ENCODE data around the gene WDR48.

The WDR48 gene

DNA sequence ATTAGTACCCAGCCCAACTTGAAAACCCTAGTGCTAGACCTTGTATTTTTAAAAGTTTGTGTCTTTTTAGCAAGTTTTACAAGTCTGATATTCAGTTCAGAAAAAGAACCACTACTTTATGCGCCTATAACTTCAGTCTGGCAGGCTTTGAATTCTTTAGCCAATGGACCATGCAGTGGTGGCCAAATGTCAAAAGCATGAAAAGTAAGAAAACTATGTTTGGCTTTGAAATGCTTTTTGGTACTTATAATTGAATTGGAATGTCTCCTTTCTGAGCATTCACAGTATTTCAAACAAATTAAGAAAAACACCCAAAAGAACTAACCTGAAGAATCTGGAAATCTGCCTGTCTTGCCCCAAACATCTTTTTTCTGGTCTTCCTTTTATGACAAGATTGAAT is 12.8 kb downstream of the WDR48 start:
- DNase-seq (ENCODE audit: low spot score) = no peak

DNA sequence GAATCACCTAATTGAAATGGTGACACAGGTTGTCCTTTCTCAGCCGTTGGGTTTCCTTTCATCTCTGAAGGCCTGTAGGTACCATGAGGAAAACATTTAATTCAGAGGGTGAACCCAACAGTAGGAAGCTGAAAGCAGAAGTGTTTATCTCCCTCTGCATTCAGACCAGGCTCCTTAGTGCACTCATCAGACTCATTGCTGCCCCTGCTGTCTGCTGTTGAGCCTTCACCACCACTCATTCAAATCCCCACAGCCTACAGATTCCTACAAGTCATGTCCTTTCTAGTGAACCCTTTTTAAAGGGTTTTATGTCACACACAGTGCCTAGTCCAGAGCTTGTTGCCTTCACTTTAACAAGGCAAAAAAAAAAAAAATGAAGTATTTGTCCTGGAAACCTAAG is 13.4 kb downstream of the WDR48 start:
- peak; percentile 56 for DNase-seq (ENCODE audit: low spot score)

DNA sequence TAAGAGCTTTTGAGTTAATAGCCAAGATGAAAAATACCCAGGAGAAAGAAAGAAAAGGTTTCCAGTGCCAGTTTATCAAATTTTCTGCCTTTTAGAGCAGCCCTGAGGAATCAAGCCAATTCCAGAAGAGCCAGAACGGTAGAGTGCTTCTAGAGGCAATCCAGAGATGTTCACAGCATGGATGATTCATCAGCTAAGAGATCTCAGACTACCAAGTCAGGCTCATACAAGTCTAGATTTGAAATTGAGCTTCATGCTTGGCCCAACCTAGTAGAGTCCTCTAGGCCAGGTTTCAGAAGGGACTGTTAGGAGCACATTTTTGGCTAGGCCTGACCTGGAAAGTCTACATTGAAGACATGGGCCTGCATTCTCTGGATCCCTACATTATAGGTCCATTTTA is 15.5 kb downstream of the WDR48 start:
- DNase-seq (ENCODE audit: low spot score) = no peak

DNA sequence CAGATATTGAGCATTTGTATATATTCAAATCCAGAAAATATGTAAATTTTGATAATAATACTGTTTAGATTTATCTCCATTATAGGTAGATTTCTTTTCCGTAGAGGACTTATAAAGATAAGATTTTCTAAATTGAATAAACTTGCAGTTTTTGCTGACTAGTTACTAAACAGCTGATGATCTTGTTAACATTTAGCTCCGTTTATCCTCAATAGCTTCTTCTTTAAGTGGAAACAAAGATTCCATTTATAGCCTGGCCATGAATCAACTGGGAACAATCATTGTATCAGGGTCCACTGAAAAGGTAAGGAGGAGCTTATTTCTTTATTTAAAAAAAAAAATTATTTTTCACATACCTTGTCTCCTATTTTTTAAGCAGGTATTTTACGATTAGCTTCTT is 16.7 kb downstream of the WDR48 start:
- DNase-seq (ENCODE audit: low spot score) = no peak

DNA sequence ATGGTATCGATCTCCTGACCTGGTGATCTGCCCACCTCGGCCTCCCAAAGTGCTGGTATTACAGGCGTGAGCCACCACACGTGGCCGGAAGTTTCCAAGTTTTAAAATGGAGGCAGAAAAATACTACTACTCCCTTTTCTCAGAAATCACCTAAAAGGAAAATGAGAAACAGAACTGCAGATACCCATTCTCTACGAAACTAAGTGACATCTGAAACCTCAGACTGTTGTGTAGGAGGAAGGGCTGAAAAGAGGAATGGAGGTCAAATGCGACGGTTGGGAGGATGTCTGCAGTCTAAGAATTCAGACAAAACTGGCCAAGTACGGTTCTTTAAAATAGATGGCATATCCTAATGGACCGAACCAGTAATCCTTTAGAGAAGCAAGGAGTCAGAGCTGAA is 24.1 kb downstream of the WDR48 start:
- DNase-seq (ENCODE audit: low spot score) = no peak

DNA sequence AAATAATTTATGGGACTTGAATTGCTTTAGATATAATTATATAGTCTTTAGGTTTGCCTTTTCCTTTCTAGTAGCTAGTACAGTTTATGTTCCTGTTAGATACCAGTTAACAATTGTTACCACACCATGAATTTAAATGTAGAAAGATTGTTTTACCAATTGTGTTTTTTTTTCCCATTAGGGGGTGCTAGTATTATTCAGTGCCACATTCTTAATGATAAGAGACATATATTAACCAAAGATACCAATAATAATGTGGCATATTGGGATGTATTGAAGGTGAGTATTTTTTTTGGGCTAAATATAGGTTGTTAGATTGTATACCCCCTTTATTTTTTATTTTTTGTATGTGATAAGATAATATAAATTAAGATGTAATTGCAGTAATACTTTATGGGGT is 27.7 kb downstream of the WDR48 start:
- no peak for DNase-seq (ENCODE audit: low spot score)

DNA sequence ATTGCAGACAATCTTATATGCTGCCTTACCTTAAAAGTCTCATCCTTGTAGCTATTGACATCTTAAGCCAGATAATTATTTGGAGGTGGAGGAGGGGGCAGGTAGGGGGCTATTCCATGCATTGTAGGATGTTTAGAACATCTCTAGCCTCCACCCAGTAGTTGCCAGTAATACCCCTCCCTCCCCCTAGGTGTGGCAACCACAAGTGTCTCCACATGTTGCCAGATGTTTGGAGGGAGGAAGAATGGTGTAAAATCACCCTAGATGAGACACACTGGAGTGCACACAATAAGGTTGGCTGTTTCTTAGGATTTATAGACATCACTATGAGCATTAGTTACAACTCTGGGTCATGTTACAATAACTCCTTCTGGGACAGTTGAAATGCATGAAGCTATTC is 28.2 kb downstream of the WDR48 start:
- DNase-seq (ENCODE audit: low spot score) = no peak

DNA sequence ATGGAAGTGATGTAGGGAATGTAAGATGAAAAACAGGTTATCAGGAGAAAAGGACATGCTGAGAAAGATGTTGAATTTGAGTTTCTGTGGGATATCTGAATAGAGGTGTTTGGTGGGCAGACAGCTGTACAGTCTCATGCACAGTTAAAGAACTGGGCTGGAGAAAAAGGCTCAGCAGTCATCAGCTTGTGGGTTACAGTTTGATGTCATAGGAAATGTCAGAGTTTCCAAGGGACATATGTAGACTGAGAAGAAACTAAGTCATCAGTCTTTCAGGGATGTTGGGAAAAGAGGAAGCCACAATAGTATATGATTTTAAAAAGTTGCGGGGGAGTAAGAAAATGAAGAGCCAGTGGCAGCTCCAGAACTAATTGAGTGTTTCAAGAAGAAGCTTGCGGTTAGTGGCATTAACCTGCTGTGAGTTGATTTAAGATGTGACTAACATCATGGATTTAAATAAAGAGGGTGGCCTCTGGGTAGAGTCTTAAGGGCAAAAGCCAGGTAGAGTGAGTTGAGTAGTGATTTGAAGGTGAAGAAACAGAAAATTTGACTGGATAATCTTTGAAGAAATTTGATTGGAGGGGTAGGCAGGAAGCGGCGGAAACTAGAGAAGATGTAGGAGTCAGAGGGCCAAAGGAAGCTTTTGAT is 31.0 kb downstream of the WDR48 start:
- no peak for DNase-seq (ENCODE audit: low spot score)

DNA sequence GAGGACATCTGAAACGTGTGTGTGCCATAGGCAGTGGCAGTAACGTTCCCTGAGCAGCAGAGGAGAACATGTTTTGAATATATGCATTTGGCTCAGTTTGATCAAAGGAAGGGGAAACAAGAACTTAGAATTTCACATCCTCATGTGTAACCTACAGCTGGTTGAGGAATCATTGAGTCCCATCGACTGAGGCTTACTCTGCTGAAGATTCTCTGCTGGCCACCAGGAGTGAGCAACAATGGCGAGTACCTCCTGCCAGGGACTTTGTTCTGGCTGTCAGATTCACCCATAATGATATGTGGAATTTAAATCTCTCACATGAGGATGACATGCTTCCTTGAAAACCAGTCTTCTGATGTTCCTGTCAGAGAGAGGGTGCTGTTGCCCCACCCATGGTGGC is 34.3 kb downstream of the WDR48 start:
- DNase-seq (ENCODE audit: low spot score) = no peak

DNA sequence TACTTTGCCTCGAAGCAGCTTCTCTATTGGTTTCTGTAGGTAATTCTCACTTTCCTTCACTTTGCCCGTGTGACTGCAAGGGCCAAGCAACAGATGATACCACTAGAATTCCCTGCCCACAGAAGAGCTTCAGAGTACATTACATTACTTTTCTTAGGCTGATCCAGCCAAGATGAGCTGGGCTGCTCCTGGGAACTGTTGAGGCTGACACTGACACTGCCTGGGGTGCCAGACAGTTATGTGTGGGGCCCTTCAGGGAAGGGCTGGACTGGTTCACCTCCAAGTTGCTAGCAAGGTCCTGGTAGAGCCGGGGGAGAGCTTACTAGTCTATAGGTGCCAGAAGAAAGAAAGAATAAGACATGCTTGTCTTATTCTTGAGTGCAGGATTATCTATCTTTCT is 36.6 kb downstream of the WDR48 start:
- DNase-seq (ENCODE audit: low spot score) = no peak

DNA sequence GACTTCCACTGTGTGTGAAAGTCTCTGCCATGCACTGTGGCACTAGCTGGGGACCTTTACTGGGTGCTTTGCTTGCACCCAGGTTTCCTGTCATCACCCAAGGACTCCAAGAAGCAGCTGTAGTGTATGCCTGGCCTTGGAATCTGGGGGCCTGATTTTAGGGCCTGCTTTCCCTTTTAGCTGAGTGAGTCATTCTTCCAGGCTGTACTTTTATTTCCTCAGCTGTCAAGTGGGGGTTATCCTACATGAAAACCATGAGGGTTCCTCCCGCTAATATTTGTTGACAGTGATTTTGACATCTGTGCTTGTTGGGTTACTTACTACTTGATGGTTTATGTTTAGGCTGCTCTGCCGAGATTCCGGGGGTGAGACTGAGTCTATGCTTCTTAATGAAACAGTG is 37.1 kb downstream of the WDR48 start:
- DNase-seq (ENCODE audit: low spot score) = no peak

DNA sequence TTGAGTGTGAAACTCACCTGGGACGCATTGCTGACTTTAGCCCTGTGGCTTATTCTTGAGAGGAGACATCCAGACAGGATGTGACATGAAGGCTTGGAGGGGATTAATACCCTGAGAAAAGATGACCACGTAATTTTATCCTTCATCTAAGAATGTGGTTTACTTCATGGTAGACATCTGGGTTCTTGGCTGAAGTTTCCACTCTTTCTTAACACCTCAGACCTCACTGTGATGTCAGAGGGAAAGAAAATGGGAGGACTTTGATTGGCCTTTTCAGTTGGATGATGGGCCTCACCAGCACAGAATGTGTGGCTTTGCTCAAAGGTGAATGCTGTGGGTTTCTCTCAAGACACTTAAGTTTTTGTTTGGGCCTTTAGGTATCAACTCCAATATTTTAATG is 39.1 kb downstream of the WDR48 start:
- DNase-seq (ENCODE audit: low spot score) = no peak

DNA sequence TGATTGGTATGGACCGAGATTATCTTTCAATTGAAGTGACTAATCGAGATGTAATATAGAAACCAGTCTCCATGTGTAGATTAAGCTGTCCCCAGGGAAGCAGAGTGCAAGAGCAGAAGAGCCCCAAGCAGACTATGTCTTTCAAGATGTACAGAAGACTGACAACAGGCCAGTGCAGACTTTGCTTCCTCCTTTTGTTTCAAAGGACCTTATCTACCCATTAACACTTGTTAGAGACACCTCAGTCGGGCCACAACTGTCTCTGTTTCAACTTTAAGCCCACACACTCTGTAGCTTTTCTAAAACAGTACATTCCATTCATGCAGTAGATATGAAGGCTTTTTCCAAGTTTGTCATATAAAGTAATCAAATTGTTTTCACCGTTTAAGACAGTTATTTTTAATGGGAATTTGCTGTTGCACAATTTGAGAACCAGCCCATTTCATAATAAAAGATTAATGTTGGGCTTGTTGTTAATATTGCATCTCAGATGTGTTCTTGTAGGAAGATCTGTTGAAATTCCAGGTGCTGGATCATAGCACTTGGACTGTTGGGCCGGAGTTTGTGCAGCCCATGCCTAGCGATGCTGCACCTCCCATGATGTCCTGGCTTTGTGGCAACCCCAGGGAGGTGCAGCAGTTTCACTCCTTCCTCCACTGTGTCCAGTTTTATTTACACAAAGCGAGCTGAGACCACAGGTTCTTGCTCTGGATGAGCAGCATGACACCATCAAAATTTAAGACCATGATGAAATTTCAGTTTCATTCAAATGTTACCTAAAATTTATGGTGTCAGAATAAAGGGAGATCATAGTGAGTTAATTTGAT is 43.2 kb downstream of the WDR48 start:
- DNase-seq (ENCODE audit: low spot score) = no peak

DNA sequence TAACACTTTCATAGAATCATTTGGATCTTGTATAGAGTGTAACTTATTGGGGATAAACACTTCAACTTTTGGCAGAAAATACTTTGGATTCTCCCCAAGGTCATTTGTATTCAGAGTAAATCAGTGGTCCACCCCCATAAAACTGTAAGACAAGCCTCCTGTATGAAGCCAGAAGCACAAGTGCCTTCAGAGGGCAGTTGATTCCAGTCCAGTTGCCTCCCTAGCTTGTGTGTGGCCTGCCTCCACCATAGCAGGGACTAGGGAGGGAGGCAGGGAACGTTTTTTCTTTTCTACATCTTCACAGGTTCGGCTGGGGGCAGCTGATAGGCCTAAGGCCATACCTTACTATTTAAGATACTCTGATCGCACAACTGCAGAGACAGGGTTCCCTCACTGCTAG is 44.0 kb downstream of the WDR48 start:
- no peak for DNase-seq (ENCODE audit: low spot score)

DNA sequence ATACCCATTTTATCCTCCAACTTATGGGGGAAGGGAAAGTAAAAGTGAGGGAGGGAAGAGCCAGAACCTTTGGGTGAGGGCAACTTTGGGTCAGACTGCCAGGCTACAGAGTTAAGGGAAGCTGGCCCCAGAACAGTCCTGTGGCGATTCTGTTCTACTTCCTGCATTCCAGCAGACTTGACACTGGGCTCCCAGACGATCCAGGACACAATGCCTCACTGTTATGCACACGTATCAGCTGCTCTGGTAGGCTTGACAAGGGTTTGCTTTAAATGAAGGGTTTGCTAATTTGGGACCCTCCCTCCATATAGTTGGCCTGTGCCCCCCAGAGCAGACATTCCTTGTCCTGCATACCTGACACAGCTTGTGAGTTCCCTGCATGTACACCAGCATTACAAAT is 45.0 kb downstream of the WDR48 start:
- DNase-seq (ENCODE audit: low spot score) = no peak

DNA sequence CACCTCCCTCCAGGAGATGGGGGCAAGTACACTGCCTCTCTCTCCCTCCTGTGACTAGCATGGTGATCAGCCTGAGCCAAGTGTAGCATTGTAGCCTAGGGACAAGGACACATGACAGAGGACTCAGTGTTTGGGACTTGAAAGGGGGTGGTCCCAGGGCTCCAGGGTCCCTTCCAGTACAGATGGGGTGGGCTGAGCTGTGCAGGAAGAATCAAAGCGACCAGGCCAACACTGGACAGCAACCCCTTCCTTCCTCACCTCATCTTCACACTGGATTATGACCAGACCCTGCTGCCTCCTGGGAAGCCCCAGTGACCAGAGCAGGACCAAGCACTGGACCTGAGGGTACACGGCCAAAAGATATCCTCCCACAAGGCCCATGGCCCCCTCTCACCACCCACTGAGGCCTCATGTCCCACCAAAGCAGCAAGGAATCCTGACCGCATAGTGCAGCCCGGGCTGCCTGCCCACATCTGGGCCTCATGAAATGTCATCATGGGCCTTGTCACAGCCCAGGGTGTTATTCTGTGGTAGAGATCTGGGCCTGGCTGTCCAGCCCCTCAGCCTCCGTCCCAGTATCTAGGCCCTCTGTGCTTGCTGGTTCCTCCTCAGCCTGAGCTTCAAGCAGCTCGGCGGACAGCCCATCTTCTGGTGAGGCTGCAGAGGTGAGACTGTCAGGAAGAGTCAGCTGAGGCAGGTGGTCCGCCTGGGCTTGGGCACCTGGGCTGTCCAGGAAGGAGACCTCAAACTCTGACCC is 46.1 kb downstream of the WDR48 start:
- no peak for DNase-seq (ENCODE audit: low spot score)

DNA sequence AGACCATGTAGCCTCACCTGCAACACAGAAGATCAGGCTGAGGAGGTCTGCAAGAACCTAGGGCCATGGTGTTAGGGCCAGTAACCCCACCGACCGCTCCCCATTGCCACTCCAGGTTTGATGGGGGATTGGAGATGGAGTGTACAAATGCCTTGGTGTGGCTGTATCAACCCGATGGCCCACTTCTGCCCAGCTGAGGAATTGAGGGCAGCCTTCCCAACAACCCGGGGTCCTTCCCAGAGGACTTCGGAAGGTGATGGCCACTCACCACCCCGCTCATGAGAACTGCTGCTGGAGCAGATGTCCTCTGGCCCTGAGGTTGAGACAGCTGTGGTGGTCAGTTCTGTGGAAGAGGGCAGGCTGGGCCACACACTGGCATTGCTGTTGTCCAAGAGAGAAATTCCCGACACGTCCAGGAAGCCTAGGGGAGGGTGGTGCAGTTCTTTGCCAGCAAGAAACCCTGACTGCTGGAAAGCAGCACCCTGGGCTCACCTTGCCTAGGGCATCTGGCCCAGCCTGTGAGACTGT is 46.7 kb downstream of the WDR48 start:
- no peak for DNase-seq (ENCODE audit: low spot score)

DNA sequence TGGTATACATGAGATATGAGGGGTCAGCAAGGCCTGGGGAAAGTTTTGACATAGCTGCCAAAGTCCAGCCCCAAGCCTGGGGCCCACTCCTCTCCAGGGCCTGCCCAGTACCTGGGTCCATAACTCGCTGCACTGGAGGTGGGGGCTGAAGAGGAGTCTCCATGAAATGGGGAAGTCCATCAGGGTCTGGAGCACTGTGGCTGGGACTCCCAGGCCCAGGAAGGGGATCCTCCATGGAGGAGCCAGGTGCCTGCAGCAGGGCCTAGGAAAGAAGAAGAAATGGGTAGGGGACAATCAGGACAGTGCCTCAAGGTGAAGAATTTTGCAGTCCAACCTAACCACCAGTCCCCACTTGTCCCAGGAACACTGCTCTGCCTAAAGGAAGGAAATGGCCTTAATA is 47.4 kb downstream of the WDR48 start:
- no peak for DNase-seq (ENCODE audit: low spot score)

DNA sequence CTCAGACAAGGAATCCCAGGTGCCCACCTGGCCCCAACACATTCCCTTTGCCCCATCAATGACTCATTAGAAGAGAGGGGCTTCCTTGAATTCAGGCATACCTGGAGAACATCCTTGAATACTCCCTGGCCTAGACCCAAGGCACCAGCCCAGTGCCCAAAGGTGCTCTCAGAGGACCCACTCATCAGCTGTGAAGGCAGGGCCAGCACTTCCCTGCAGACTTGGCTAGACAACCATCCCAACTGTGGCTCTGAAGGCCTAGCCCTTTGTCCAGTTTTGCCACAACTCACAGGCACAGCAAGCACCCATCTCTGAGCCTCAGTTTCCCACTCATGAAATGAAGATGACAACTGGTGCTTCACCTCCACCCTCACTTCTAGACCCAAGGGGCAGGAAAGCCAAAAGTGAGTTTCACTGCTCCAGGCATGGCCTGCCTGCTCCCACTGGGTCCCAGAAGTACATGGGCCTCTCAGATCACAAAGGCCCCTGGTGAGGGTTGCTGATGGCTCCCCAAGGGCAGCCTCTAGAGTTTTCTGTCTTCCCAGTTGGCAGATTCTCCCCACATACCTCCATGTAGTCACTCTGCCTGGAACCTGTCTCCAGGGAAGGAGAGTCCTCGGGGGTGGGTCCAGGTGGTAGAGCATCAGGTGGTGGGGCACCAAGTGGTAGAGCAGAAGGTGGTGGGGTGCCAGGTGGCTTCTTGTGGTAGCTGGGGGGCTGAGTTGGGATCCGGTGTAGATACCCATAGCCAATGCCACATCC is 48.1 kb downstream of the WDR48 start:
- DNase-seq (ENCODE audit: low spot score) = no peak

DNA sequence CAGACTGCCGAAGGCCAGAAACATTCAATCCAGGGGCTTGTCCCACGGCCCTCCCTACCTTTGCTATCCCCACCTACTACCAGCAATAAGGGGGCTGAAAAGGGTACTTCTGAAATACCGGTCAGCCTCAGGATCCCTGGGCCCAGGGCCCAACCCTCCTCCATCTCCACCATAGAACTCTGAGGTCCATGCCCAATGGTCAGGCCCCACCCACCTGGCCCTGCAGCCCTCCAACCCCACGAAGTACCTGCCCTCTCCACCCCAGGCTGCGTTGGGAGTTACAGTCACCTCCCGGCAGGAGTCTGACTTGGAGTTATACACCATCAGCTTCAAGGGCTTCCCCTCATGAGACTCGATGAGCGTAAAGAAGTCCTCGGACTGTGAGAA is 48.7 kb downstream of the WDR48 start:
- no peak for DNase-seq (ENCODE audit: low spot score)

DNA sequence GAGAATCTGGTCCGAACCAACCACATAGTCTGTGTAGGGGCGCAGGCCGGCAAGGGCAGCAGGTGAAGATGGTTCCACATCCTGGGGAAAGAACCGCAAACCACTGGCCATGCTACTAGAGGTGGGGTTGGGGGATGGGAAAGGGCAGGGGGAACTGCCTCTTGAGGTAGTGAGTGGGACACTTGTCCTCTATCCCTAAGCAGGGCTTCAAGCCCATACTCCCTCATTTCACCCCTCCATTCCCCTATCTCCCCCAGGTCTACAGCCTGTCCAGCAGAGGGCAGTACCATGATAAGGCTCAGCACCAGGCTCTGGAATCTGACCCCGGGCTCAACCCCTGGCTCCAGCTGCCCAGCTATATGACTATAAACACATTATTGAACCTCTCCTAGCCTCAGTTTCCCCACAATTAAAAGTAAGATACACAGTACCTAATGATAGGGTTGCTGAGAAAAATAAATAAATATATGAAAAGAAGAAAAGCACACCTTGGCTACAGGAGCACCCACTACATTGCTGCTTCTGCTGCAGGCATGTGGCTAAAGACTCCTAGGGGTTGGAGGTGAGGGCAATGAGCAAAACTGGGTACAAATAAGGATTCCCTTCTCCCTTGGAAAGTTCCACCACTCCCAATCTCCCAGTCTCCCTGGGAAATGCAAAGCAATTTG is 49.3 kb downstream of the WDR48 start:
- peak; percentile 48 for DNase-seq (ENCODE audit: low spot score)

Measured in RKO (cell line).